SW 1271 (cell line): ENCODE results near the gene PPARA.
A peak's percentile ranks its signal among the peaks of the same experiment; 100 is the strongest.

ENCODE experiments used
- DNase-seq, 2 experiments: peaks; one replicate each; lab custom pipeline; 2025; lab: John Stamatoyannopoulos, UW

The PPARA gene

DNA sequence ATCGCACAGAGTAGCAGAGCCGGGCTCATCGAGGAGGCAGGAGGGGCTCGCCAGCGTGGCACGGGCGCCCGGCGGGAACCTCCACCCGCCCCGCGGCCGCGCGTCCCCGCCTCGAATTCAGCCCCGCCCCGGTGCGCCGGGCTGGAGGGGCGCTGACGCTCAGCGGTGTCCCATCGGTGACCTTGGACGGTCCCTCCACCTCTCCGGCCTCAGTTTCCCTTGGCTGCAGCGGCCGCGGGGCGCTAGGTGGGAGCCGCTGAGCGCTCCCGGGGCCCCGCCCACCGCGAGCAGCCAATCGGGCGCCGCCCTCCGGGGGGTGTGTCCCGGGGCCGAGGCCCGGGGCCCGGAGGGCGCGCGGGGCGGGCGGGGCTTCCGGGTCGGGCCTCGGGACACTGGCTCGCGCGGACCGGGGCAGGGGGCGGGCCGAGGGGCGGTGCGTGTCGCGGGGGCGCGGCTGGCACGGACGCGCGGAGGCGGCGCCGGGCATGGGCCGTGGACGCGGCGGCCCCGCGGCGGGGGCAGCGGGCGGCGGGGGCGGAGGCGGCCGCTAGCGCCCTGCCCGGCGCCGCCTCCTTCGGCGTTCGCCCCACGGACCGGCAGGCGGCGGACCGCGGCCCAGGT is at the start of gene PPARA:
TSS of gene PPARA (plus strand) at position 493 of the 621 bp plus-strand sequence. CDS start 47,858 bp downstream, outside the sequence.
- peak in 1 of 2 experiments; percentile 56 for DNase-seq

DNA sequence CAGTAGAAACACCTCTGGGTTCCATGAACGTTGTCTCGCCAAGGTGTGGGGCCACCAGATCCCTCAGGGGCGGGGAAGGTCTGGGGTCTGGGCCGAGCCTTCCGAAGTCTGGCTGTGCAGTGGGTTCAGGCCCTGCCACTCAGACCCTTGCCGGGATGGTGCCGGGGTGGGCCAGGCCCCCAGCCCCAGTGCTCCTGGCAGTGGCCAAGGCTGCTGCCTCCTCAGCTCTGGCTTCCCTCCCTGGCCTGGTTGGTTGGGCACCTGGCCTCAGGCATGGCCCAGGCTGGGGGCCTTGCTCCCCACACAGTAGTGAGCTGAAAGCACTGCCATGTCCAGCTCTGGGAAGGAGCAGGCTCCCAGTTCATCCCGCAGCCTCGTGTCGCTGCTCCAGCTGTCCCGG is 48.2 kb upstream of the PPARA start:
- no peak for DNase-seq

DNA sequence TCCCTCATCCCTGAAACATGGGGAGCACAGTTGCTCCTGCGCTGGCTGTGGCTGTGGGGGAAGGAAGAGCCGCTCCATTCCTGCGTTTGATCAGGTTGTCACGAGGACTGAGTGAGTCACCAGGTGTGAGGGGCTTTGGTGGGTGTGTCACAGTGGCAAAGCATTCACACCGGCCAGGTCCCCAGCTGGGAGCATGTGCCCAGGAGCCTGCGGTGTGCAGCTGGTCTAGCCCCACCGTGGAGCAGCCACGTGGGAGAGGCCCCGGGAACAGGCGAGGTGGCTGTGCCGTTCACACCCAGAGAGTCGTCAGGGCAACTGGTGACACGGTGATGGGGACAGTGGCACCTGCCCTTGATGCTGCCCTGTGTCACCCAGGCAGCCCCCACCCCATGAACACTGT is 47.6 kb upstream of the PPARA start:
- no peak for DNase-seq

DNA sequence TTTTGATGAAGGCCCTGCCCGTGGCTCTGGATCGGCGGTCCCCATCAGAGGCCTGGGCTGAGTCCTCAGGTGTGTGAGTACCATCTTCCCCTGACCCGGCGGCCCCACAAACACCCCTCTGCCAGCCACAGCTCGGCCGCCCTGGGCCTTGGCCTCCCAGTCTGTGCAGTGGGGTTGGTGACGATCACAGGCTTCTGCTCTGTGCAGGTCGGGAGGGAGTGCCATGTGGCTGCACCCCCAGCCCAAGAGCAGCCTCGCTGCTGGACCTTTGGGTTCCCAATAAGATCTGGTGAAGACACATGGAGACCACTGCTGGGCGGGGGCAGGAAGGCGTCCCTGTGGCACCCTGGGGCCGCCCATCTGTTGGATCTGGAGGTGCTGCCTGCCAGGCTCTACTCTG is 47.1 kb upstream of the PPARA start:
- no peak for DNase-seq

DNA sequence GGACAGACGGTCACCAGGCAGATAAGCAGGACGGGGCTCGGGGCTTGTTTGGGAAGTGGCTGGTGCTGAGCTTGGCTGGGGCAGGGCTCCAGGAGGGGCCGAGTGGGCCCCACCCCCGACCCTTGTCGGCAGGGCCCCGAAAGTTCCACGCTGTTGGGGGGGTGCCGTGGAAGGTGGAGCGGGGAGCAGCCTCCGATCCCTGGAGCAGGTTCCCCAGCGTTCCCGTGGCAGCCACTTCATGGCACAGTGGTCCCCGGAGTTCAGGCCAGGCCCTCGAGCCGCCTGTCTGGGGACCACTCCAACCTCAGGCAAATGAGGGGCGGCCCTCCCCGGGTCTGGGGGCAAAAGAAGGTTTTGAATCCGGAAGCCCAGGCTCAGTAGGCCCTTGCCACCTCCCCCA is 46.7 kb upstream of the PPARA start:
- DNase-seq, result no peak

DNA sequence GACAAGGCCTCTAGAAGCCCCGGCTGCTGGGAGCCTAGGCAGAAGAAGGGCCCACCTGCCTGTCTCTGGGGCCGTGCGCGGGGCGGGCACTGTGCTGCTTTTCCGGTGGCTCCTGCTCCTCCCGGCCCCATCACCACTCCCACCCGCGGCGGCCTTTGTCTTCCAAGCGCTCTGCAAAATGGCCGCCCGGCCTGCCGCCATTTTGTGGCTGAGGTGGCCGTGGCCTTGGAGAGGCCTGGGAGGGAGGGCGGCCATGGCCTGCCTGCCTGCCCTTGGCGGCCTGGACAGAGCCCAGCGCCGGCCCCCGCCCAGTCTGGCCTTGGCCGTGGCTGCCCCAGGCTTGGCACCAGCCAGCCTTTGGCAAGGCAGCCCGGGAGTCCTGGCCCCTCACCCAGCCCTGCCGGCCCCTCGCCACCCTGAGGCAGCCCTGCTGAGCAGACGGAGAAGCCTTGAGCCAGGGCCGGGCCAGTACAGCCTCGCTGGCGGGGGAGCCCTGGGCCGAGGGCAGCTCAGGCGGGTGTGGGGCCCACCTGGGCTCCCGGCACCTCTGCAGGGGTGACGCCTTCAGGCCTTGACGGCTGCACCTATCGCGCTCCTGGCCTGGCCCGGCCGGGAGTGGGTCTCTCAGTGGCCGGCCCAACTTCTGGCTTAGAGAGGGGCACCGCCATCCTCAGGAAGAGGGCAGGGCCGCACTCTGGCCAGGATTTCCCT is 46.0 kb upstream of the PPARA start:
- no peak for DNase-seq

DNA sequence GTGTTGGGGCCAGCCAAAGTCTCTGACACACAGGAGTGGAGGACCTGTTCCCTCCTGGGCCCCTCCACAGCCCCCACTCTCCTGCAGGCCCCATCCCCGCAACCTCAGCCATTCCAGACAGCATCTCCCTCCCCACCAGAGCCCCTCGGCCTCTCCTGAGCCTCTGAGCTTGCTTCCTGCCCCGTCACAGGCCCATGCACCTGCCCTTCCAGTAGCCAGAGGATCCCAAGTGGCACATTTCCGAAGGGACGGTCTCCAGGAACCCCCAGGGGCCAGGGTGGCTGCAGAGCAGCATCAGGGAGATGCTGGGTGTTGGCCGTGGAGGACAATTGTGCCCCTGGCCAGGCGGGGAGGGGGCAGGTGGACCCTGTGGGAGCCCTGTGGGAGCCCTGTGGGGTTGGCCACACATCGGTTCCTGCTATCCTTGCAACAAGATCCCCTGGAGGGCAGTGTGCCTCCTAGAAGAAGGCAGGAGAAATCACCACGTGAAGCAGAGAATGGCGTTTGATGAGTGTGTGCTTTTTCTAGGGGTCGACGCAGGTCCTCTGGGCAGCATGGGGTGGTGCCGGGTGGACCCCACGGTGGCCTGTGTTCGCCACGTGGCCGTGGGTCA is 45.3 kb upstream of the PPARA start:
- no peak for DNase-seq

DNA sequence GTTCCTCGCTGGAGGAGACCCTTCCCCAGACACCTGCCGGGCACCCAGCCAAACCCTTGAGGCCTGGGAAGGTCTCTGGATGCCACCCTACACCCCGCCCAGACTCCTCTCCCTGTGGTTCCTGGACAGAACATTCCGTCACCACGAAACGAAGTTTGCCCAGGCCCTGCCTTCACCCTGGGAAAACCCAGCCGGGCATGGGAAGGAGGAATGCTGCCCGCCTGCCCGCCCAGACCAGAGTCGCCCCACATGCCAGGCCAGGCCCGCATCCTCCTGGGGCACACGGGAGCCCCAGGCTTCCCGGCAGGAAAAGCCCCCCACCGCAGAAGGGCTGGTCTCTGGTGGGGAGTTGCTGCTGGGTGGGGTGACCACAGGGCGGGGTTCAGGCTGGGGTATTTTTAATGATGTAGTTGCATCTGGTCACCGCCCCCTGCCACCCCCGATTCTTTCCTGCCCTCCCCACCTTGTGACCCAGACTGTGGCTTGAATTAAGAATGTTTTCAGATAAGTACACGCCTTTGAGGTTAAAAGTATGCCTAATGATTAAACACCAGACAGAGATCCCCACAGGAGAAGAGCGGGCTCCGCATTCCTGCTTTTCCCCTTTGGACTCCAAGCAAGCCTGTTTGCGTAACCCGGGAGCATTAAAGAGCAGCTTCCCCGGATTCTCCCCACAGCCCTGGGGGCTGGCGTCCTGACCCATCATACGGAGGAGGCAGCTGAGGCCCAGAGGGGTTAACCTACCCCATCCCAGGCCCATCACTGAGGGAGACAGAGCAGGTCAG is 44.6 kb upstream of the PPARA start:
- DNase-seq, result no peak

DNA sequence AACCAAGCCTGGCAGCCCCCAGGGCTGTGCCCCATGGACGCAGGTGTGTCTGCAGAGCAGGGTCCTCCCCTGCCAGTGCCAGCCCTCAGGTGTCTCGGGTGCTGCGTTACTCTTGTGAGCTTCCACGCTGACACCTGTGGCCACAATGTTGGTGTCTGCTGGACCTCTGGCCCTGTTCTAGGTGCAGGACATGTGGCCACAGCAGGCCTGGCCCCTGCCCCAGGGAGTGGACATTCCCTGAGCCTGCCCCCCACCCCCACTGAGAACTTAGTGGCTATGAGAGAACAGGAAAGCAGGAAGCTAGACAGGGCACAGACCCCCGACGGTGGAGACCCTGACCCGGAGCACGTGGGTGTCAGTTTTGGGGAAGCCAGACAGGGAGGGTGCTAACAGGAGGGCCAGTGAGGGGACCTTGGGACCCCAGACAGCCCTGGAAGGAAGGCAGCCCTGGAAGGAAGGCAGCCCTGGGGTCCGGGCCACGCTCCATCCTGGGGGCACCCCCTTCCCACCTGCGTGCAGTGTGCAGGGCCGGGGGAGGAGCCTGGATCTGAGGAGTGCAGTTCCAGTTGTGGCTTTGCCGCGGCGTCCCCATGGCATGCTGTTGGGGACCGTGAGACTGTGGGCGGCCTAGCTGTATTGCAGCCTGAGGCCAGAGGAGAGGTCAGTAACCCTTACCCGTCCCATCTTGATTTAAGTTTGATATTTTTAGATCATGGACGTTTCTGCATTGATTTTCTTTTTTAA is 43.9 kb upstream of the PPARA start:
- no peak for DNase-seq

DNA sequence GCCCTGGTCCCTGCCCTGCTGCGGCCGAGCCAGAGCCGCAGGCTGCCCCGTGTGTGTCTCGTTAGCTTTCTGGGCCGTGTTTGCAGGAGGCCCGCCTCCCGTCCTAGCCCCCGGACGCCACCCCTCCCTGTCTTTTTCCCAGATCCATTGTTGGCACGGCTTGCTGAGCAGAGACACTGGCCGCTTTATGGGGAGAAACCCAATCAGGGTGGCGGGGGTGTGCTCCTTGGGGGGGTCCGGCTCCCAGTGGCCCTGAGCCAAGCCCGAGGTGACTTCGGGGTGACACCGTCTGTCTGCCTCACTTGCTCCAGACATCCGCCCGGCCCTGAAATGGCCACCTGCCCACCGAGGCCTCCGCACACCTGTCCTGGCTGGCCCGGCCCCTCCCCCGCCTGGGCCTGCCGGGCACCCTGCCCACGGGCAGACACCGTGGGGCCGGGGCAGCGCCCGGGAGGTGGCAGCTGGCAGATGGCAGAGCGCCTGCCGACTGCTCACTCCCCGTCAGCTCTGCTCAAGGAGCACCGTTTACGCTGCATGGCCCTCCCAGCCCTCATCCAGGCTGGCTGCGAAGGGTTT is 43.1 kb upstream of the PPARA start:
- DNase-seq, result no peak

DNA sequence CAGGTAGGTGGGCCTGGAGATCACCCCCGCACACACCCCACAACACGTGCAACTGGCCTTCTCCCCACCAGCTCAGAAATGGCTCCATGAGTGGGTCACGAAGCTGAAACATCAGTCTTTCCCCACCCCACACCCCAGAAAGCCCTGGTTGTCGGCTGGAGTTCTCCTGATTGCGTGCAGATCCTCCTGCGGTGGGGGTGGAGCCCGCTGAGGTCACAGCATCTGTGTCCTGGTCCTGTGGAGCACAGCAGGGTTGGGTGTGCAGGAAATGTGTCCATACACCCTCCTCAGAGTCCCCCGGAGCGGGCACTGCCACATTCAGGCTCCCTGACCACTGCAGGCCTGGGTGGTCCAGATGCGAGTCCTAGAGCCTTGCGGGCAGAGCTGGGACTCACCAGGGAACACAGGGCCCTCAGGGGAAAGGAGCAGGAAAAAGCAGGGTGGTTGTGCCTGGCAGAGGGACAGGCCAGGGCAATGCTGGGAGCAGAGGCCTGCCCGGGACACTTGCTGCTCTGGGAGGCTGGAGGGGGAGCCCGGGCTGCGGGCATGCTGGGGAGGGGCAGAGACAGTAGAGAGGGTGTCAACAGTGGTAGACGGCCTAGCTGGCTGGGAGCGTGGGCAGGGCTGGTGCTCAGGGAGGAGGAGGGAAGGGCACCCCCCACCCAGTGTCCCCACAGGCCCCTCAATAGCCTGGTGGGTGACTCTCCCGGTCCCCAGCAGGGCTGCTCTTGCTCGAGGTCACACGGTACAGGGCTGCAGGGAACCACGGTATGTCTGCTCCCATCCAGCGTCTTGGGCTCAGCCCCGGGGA is 42.4 kb upstream of the PPARA start:
- DNase-seq, result no peak

DNA sequence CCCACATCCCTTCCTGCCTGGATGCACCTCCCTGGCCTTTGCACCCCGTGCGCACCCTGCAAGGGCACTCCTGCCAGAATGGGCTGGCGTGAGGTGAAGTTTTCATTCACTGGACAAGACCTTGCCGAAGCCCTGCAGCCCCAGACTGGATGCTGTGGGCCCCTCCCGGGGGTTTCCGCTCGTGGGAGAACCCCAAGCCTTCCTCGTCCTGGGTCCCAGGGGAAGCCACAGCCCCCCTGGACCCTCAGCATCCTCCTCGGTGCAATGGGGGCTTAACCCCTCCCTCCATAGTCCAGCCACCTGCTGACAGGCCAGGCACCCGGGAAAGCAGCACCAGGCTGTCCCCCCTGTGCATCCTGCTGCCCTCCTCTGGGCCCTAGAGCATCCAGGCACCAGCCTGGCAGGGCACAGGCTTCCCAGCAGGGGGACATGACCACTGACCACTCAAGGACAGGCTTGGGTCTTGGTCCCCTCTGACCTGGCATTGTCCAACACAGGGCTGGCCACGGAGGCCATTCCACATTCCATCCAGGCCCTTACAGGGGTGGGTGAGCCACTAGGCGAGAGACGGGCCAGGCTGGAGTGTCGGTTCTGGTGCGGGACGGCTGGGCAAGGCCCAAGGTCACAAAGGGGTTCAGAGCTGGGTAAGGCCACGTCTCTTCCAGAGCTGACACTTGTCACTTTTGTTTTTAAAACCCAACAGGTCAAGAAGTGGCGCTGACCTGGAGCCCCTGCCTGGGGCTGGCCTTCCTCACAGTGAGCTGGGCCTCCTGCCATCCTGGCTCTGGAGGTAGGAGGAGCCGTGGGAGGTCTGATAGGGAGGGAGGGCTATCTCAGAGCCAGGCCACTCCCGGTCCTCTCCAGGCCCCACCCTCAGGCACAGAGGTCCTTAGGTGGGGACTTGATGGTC is 41.5 kb upstream of the PPARA start:
- DNase-seq, result peak in 1 of 2 experiments; percentile 59

DNA sequence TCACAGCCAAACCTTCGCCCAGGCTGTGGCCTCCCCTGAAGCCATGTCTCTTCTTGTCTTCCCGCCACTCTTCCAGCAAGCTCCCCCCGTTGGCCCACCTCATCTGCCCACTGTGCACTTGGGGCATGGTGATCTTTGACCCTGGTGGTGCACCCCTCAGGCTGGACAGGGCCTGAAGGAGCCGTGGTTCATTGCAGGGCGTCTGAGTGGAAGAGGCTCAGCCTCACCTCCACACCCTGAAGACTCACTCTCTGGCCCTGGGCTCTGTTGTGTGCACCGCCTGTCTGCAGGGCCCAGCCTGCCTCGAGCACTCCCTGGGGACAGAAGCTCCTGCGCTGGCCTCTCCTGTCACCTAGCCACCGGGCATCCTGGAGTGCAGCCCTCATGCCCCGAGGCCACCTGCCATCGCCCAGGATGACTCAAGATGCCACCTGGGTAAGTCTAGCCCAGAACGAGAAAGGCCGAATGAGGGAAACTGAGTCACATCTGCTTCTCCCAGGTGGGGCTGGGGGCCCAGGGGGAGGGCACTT is 40.8 kb upstream of the PPARA start:
- DNase-seq, result no peak

DNA sequence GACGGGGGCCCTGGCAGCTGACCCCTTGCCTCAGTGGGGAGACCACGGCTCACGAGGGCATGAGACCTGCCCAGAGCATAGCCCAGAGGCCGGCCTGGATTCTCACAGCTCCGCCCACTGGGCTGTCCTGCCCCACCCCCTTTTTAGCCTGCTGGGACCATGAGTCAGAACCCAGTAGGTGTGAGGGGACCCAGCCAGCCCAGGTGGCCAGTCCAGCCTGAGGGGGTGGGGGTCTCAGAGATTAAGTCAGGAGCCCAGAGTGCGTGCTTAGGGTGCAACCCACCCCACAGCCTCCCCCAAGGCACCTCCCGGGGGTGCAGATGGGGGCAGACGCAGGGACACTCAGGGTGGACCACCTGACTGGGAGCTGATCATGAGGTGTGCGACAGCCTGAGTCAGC is 40.1 kb upstream of the PPARA start:
- no peak for DNase-seq

DNA sequence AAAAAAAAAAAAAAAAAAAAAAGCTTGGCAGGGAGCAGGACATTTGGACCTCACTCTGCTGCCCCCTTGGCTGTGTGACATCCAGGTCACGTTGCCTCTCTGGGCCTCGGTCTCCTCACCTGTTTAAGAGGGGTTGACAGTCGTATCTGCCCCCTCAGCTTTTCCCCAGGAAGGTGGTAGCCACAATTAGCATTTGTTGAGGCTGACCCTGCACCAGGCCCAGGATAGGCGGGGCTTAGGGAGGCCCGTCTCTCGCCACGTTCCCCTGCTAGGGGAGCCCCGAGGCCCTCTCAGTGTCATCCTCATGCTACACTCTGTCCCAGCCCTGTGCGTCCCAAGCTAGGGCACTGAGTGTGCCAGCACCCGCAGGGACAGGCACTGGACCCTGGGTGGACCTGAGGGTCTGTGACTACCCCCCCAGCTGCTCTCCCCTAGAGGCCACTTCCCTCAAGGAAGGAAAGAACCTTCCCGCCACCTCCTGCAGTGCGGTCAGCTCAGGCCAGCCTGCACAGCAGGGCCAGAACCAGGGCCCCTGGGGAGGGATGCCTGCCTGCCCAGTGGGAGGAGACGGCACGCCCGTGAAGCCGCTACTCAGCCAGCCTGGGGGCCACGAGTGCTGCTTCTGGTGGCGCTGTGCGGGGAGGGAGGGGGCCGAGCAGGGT is 38.5 kb upstream of the PPARA start:
- DNase-seq, result no peak

DNA sequence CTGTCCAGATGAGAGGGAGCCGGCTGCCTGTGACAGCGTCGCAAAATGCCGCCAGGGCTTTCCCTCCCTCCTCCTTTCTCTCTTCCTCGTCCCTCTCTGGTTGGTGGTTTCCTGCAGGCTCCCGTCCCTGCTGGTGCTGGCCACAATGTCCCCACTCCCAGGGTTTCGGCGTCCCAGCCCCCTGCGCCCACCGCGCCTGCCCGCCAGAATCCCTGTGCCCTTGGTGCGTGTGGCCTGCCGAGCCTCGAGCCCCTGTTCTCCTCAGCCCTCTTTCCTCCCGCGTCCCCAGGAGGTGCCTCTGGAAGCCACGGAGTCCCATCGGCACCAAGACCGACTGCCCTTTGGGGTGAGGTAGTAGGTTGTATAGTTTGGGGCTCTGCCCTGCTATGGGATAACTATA is 37.9 kb upstream of the PPARA start:
- no peak for DNase-seq

DNA sequence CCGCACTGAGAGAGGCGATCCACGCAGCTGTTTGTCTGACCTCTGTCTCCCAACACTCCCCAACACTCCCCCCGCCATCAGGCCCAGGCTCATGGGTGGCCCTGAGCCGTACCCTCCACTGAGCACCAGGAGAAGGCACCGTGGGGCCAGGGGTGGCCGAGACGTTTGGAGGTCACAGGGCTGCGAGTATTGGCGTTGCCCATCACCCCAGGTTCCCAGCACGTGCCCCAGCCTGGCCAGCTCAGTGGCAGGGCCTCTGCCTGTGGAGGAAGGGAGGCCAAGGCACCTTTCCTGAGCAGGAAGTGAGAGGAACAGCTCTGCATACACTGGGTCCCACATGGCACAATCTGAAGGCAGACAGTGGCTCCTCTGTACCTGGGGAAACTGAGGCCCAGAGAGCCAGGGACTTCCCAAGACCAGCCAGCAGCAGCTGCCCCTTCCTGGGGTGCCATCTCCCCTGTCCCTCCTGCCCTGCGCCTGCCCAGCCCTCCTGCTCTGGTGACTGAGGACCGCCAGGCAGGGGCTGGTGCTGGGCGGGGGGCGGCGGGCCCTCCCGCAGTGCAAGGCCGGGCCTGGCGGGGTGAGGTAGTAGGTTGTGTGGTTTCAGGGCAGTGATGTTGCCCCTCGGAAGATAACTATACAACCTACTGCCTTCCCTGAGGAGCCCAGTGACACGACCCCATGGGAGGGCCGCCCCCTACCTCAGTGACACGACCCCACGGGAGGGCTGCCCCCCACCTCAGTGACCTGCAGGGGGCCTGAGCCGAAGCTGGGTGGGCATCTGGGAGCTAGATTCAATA is 37.0 kb upstream of the PPARA start:
- no peak for DNase-seq

DNA sequence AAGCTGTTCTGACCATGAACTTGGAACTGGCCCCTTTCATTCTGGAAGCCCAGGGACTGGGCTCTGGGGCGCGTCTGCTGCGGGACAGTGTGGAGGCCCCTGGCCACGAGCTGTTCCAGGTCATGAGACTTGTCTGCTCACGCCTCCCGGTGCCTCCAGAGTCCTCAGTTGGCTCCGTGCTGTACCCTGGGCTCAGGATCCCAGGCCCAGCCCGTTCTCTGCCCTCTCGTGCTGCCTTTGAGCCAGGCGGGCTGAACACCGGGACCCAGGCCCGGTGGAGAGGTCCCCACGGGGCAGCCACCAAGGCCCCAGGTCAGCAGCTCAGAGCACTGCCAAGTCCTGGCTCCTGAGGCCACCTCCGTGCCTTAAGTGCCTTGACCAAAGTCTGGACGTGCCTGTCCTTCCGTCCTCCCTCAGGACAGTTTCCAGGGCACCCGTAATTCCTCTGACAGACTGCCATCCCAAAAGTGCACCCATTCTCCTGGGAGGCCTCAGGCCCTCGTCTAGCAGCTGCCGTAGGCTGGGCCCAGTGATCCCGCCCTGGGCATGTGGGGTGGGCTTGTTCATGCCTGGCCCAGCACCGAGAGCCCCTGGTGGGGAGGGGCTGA is 36.3 kb upstream of the PPARA start:
- no peak for DNase-seq
